Right lobe of liver (tissue), 6 donors: ENCODE data around the gene ZNF789. TPM values are rescaled to one million over a fixed set of nuclear protein-coding genes. Genes with fewer than 3 reads are reported as not detected.

Experiments
- ATAC-seq, 4 donors: fragments of 200-7000 bp; cut with Tn5 transposase; one replicate each; pipeline ENCODE4 v1.9.1; 2020; ENCODE audit warnings: mild to moderate bottlenecking in 4 of 4, moderate library complexity in 4 of 4
- DNase-seq, 3 donors: peaks; one replicate each; pipeline ENCODE4 v3.0.0-alpha.2; 2020
- H3K27ac ChIP-seq, 3 donors: fragments of 200-600 bp; one replicate each; pipeline ENCODE4 v1.8.0; 2022
- H3K27me3 ChIP-seq, 2 donors: fragments of 200-600 bp; one replicate each; pipeline ENCODE4 v1.8.0; 2022
- H3K36me3 ChIP-seq, 4 donors: fragments of 200-600 bp; sonication (generic) in 1 of 4; one replicate each; pipeline versions ENCODE4 v1.5.1 to v1.8.0; 2017 to 2022; ENCODE audit warnings: control low read depth in 1 of 4
- H3K4me1 ChIP-seq, 4 donors: fragments of 200-600 bp; sonication (generic) in 1 of 4; one replicate each; pipeline versions ENCODE4 v1.5.1 to v1.8.0; 2017 to 2022; ENCODE audit warnings: control low read depth in 1 of 4
- H3K4me3 ChIP-seq, 3 donors: fragments of 200-600 bp; one replicate each; pipeline ENCODE4 v1.8.0; 2022
- H3K9me3 ChIP-seq, 4 donors: fragments of 200-600 bp; sonication (generic) in 1 of 4; one replicate each; pipeline versions ENCODE4 v1.5.1 to v1.8.0; 2017 to 2022; ENCODE audit warnings: control low read depth in 1 of 4
- CTCF ChIP-seq, 4 donors: fragments of 200-600 bp in 3 of 4; fragments of 450-650 bp in 1 of 4; IDR thresholded peaks; one replicate each; pipeline versions ENCODE4 v1.5.1 to v1.8.0; 2016 to 2022; ENCODE audit warnings: antibody characterized with exemption in 4 of 4, mild to moderate bottlenecking in 2 of 4
- POLR2A ChIP-seq: fragments of 450-650 bp; IDR thresholded peaks from one replicate; pipeline ENCODE4 v1.6.1; 2017; ENCODE audit warnings: antibody characterized with exemption, mild to moderate bottlenecking
- WGBS: methylation state at CpG from one replicate; pipeline ENCODE4 v1.1.6; 2018; ENCODE audit warnings: low coverage, low lambda C conversion rate; ENCODE audit not compliant: insufficient coverage; ENCODE audit errors: missing lambda C conversion rate; 5-methylcytosine and 5-hydroxymethylcytosine counted together
- intact Hi-C, 2 donors: fragments of 100-400 bp; cut with DNase I; formaldehyde crosslinking; loops; one replicate each; pipeline versions ENCODE4 v1.11.2 to v1.14.1; 2022
- total RNA-seq, 6 experiments: library from RNA; depleted of rRNA in 2 of 6; stranded (reverse); fragments of >200 nt in 2 of 6; fragmentation: NEBNext Ultra II Directional in 3 of 6; extraction: Animal tissue kit (Norgen Biotek cat#: 25700) in 3 of 6; gene quantifications; one replicate each; pipeline versions ENCODE4 v1.1.0 to v1.2.4, GENCODE V29; 2016 to 2023
- donor health status: DM: no; HTN: yes; CAD: no.
- donor health status: DM: no; HTN: no; CAD: no.
- donor health status: DM: no; HTN: no; CAD: no.
- donor health status: DM: no; HTN: yes; CAD: no.
- donor health status: DM: no; HTN: yes; CAD: no.

Gene ZNF789
- total RNA-seq, 6 experiments from 2014 or later: 2.8 to 5.6 (median 4.0) TPM

GRCh38 chr7:99433158-99433557, 39.5 kb upstream of the ZNF789 start:
- H3K27me3 ChIP-seq: no peaks in the 10 kb centered on the region

GRCh38 chr7:99437946-99438572, 34.6 kb upstream of the ZNF789 start:
- no peaks in the 10 kb centered on the region for H3K27me3 ChIP-seq
- no peak for TF ChIP-seq CTCF (IDR thresholded peaks at IDR 0.05)
- no peak for TF ChIP-seq POLR2A
- peaks cover 0 to 11% (median 2%) of the 10 kb centered on the region in 4 donors for H3K36me3 ChIP-seq
- no peaks in the 10 kb centered on the region for H3K9me3 ChIP-seq
- H3K4me1 ChIP-seq: peaks cover 0 to 11% (median 5%) of the 10 kb centered on the region in 4 donors
- WGBS: 20% methylated on average over 9 of the region's 20 CpGs
- no peak for DNase-seq
- H3K4me3 ChIP-seq: peak overlapping the region; percentile 65 to 99 (median 99)
- peak; percentile 21 to 43 (median 34) for ATAC-seq
- intact Hi-C loops: no loop called here
- peak overlapping the region; percentile 19 to 69 (median 65) for H3K27ac ChIP-seq

More at GRCh38 chr7:99433158-99433557, 39.5 kb upstream of the ZNF789 start:
- intact Hi-C loops: no loop called here
- Histone ChIP-seq H3K4me1 (peaks cover 0 to 3% (median 0%) of the 10 kb centered on the region in 4 donors), H3K36me3 (peaks cover 0 to 27% (median 5%) of the 10 kb centered on the region in 4 donors), H3K9me3 (no peaks in the 10 kb centered on the region), H3K4me3 (no peak overlapping the region), H3K27ac (no peak overlapping the region)
- no peak for TF ChIP-seq CTCF (IDR thresholded peaks at IDR 0.05)
- no peak for TF ChIP-seq POLR2A
- ATAC-seq (no peak), DNase-seq (no peak)
- 100% methylated on average over 2 of the region's 9 CpGs for WGBS

- peak within 1 kb of the TSS; percentile 21 to 69 (median 65) for H3K27ac ChIP-seq
- intact Hi-C loops: no loop called here
- peaks cover 0 to 11% (median 5%) of the 10 kb centered on the region in 4 donors for H3K4me1 ChIP-seq
- WGBS: 2% methylated on average over 6 of the region's 89 CpGs
- H3K36me3 ChIP-seq: peaks cover 0 to 10% (median 2%) of the 10 kb centered on the region in 4 donors
- no peaks in the 10 kb centered on the region for H3K27me3 ChIP-seq
- peak within 1 kb of the TSS; percentile 65 to 99 (median 99) for H3K4me3 ChIP-seq
- H3K9me3 ChIP-seq: no peaks in the 10 kb centered on the region
- DNase-seq (peak; percentile 96 to 97 (median 97)), ATAC-seq (peak; percentile 96 to 98 (median 96))
- TF ChIP-seq CTCF (IDR thresholded peaks at IDR 0.05) (no peak), POLR2A (peak; percentile 62)
Measured at GRCh38 chr7:99438573-99439480, 33.9 kb upstream of the ZNF789 start, which contains the start of the genes CPSF4 and PTCD1. Gene CPSF4, plus strand, starts transcription at chr7:99438943. Its CDS starts 140 bp downstream, at chr7:99439083. Gene PTCD1, minus strand, starts transcription at chr7:99438798. Its CDS starts 3,556 bp downstream, at chr7:99435242.

GRCh38 chr7:99440195-99440594, 32.5 kb upstream of the ZNF789 start:
- WGBS: 64% methylated on average over 5 of the region's 9 CpGs

More at GRCh38 chr7:99440195-99440594, 32.5 kb upstream of the ZNF789 start:
- ATAC-seq (no peak), DNase-seq (no peak)
- Histone ChIP-seq H3K4me1 (peaks cover 0 to 11% (median 5%) of the 10 kb centered on the region in 4 donors), H3K27ac (no peak overlapping the region), H3K9me3 (no peaks in the 10 kb centered on the region), H3K27me3 (no peaks in the 10 kb centered on the region), H3K36me3 (peaks cover 0 to 9% (median under 1%) of the 10 kb centered on the region in 4 donors), H3K4me3 (peak overlapping the region in 1 of 3 donors; percentile 99)
- TF ChIP-seq CTCF (IDR thresholded peaks at IDR 0.05) (no peak), POLR2A (no peak)
- intact Hi-C loops: no loop called here
